ENCODE data around the gene BLTP3B.
A peak's percentile ranks its signal among the peaks of the same experiment; 100 is the strongest.

Gene BLTP3B

GRCh38 chr12:100133200-100133599 lies 9.5 kb downstream of the BLTP3B start:
- no peak overlapping the region for H3K27ac ChIP-seq
- TF ChIP-seq CTCF (IDR thresholded peaks at IDR 0.05) = no peak
- TF ChIP-seq ZFX (IDR thresholded peaks at IDR 0.05; ENCODE audit: borderline replicate concordance) = no peak

GRCh38 chr12:100128512-100128908 lies 14.2 kb downstream of the BLTP3B start:
- H3K27ac ChIP-seq = peak overlapping the region; percentile 24; the same call in 1 of the 2 replicates
- TF ChIP-seq ZFX (IDR thresholded peaks at IDR 0.05; ENCODE audit: borderline replicate concordance) (no peak), CTCF (IDR thresholded peaks at IDR 0.05) (peak; percentile 64)

- H3K27ac ChIP-seq = peak overlapping the region; percentile 24; the same call in 1 of the 2 replicates
These were observed 14.7 kb downstream of the BLTP3B start for GRCh38 chr12:100127766-100128511.

GRCh38 chr12:100123316-100124095 lies 19.2 kb downstream of the BLTP3B start:
- TF ChIP-seq CTCF (IDR thresholded peaks at IDR 0.05) (no peak), ZFX (IDR thresholded peaks at IDR 0.05; ENCODE audit: borderline replicate concordance) (no peak)
- H3K27ac ChIP-seq = no peak overlapping the region

More at GRCh38 chr12:100127766-100128511, 14.7 kb downstream of the BLTP3B start:
- TF ChIP-seq CTCF (IDR thresholded peaks at IDR 0.05) = no peak
- no peak for TF ChIP-seq ZFX (IDR thresholded peaks at IDR 0.05; ENCODE audit: borderline replicate concordance)

GRCh38 chr12:100120355-100120754 lies 22.3 kb downstream of the BLTP3B start:
- no peak for TF ChIP-seq CTCF (IDR thresholded peaks at IDR 0.05)
- TF ChIP-seq ZFX (IDR thresholded peaks at IDR 0.05; ENCODE audit: borderline replicate concordance) = no peak
- no peak overlapping the region for H3K27ac ChIP-seq

- no peak for TF ChIP-seq ZFX (IDR thresholded peaks at IDR 0.05; ENCODE audit: borderline replicate concordance)
- TF ChIP-seq CTCF (IDR thresholded peaks at IDR 0.05) = no peak
- no peak overlapping the region for H3K27ac ChIP-seq
These were observed 27.4 kb downstream of the BLTP3B start for GRCh38 chr12:100115291-100115690.

- no peak overlapping the region for H3K27ac ChIP-seq
- TF ChIP-seq ZFX (IDR thresholded peaks at IDR 0.05; ENCODE audit: borderline replicate concordance) = no peak
- no peak for TF ChIP-seq CTCF (IDR thresholded peaks at IDR 0.05)
These were observed 28.1 kb downstream of the BLTP3B start for GRCh38 chr12:100114574-100114973.

Data from 22Rv1 (cell line).